K562 (cell line): ENCODE data around the gene ACAP3.

Source experiments
- ATF3 ChIP-seq, 2 experiments: fragments of 450-650 bp in 1 of 2; sonication (generic) in 1 of 2; formaldehyde crosslinking in 1 of 2; IDR thresholded peaks in 1 of 2; conservative IDR thresholded peaks in 1 of 2; 2 replicates each; pipeline versions ENCODE4 v1.6.1 to v1.8.1; 2016 to 2023; ENCODE audit warnings: mild to moderate bottlenecking in 2 of 2, moderate library complexity in 2 of 2, inconsistent platforms in 1 of 2, missing genetic modification reagents in 1 of 2
- BRCA1 ChIP-seq, 2 experiments: fragments of 450-650 bp in 1 of 2; sonication (generic) in 1 of 2; formaldehyde crosslinking in 1 of 2; IDR thresholded peaks; 2 replicates each; pipeline versions ENCODE4 v1.5.0 to v1.6.1; 2017 to 2020; ENCODE audit warnings: mild to moderate bottlenecking in 1 of 2, missing genetic modification reagents in 1 of 2
- CHD7 ChIP-seq: fragments of 200-600 bp; sonication (generic); IDR thresholded peaks from one replicate; pipeline ENCODE4 v1.6.1; 2012; ENCODE audit warnings: mild to moderate bottlenecking, low read depth, low read length, inconsistent platforms
- CREB1 ChIP-seq, 2 experiments: sonication (generic) in 1 of 2; formaldehyde crosslinking in 1 of 2; IDR thresholded peaks; 2 replicates each; pipeline versions ENCODE4 v1.6.1 to v1.8.0; 2012 to 2022; ENCODE audit warnings: inconsistent platforms in 1 of 2, mild to moderate bottlenecking in 1 of 2, missing genetic modification reagents in 1 of 2, moderate library complexity in 1 of 2
- CTCF ChIP-seq, 3 experiments: IDR thresholded peaks in 2 of 3; conservative IDR thresholded peaks in 1 of 3; 2 replicates each; pipeline ENCODE4 v1.5.1; 2011 to 2012; ENCODE audit warnings: low read length in 3 of 3, mild to moderate bottlenecking in 3 of 3, control low read depth in 2 of 3, improper control_type of control experiment in 1 of 3, inconsistent platforms in 1 of 3, low read depth in 1 of 3, mixed read lengths in 1 of 3, moderate library complexity in 1 of 3; ENCODE audit not compliant: insufficient read depth in 2 of 3
- ETV6 ChIP-seq, 3 experiments: fragments of 150-350 bp in 1 of 3; sonication (generic) in 1 of 3; formaldehyde crosslinking in 1 of 3; IDR thresholded peaks; 2 replicates each; pipeline versions ENCODE4 v1.6.1 to v1.8.0; 2014 to 2022; ENCODE audit warnings: borderline replicate concordance in 2 of 3, low read depth in 2 of 3, antibody characterized with exemption in 1 of 3, low read length in 1 of 3, mild to moderate bottlenecking in 1 of 3, missing genetic modification reagents in 1 of 3
- HDGF ChIP-seq: fragments of 450-650 bp; IDR thresholded peaks from 2 replicates; pipeline ENCODE4 v1.6.1; 2016
- SPI1 ChIP-seq: IDR thresholded peaks from 2 replicates; pipeline ENCODE4 v1.6.1; 2011; ENCODE audit warnings: low read depth, low read length, control low read depth, borderline replicate concordance
- TAF7 ChIP-seq: fragments of 450-650 bp; IDR thresholded peaks from 2 replicates; pipeline ENCODE4 v1.6.1; 2016; ENCODE audit warnings: missing genetic modification characterization, missing compliant biosample characterization

GRCh38 chr1:1282998-1283397 is 24.7 kb downstream of the ACAP3 start:
- TF ChIP-seq TAF7 (tag) (no peak), ATF3 (IDR thresholded peaks at IDR 0.05) (no peak), ATF3 (CRISPR knock-in tag; conservative IDR thresholded peaks at IDR 0.05) (no peak), ETV6 (IDR thresholded peaks at IDR 0.05; ENCODE audit: borderline replicate concordance in 1 of 2, low read depth in 2 of 2, low read length in 1 of 2) (no peak), ETV6 (CRISPR knock-in tag; IDR thresholded peaks at IDR 0.05; ENCODE audit: borderline replicate concordance) (no peak), CHD7 (no peak), BRCA1 (IDR thresholded peaks at IDR 0.05) (no peak), BRCA1 (CRISPR knock-in tag; IDR thresholded peaks at IDR 0.05) (no peak), CREB1 (IDR thresholded peaks at IDR 0.05) (no peak), CREB1 (CRISPR knock-in tag; IDR thresholded peaks at IDR 0.05) (no peak), SPI1 (no peak), HDGF (no peak), CTCF (IDR thresholded peaks at IDR 0.05 in 2 of 3, conservative IDR thresholded peaks at IDR 0.05 in 1 of 3; ENCODE audit: insufficient read depth in 2 of 3, low read depth in 1 of 3, low read length in 3 of 3) (no peak)
